ENCODE data around the gene SEL1L. TPM values are rescaled to one million over a fixed set of nuclear protein-coding genes. Genes with fewer than 3 reads are reported as not detected.

SEL1L gene
- total RNA-seq, 4 donors from 2014 or later = 46.8 to 63.9 (median 51.0) TPM

DNA sequence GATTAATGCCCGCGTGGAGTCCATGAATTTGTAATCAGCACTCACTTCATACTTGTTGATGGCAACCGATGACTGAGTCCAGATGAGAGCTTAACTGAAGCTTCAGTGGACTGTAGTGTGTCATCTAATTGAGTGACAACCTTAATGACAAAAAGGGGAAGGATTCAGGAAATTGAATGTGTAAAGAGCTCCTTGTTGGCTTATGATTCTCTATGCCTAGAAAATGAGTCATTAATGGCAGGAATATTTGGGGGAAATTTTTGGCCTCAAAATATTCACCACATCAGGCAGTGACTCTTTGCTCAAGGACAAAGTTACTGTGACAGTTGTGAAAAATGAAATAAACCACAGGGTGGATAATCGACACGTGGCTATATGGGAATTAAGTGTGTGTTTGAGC lies 78.3 kb downstream of the SEL1L start:
- ATAC-seq = no peak
- Histone ChIP-seq H3K4me1 (peaks cover 11 to 15% of the 10 kb centered on the region in 2 donors), H3K27ac (no peak overlapping the region), H3K9me3 (no peaks in the 10 kb centered on the region), H3K27me3 (no peaks in the 10 kb centered on the region), H3K36me3 (no peaks in the 10 kb centered on the region), H3K4me3 (no peak overlapping the region)
- in situ Hi-C loops (cut with MboI; ENCODE audit: low sequenced_read_pairs in 4 of 4) = loop anchor here (25.0 kb wide), 1 partner anchor 468 kb away; no protein-coding TSS in a partner anchor
- TF ChIP-seq, protein P1, sequence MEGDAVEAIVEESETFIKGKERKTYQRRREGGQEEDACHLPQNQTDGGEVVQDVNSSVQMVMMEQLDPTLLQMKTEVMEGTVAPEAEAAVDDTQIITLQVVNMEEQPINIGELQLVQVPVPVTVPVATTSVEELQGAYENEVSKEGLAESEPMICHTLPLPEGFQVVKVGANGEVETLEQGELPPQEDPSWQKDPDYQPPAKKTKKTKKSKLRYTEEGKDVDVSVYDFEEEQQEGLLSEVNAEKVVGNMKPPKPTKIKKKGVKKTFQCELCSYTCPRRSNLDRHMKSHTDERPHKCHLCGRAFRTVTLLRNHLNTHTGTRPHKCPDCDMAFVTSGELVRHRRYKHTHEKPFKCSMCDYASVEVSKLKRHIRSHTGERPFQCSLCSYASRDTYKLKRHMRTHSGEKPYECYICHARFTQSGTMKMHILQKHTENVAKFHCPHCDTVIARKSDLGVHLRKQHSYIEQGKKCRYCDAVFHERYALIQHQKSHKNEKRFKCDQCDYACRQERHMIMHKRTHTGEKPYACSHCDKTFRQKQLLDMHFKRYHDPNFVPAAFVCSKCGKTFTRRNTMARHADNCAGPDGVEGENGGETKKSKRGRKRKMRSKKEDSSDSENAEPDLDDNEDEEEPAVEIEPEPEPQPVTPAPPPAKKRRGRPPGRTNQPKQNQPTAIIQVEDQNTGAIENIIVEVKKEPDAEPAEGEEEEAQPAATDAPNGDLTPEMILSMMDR (IDR thresholded peaks at IDR 0.05 in 4 of 5, conservative IDR thresholded peaks at IDR 0.05 in 1 of 5) = no peak
- TF ChIP-seq POLR2A (IDR thresholded peaks at IDR 0.05) = no peak
- intact Hi-C loops (cut with DNase I; ENCODE audit: low total_unique reads) = no loop called here
- no peak for DNase-seq

DNA sequence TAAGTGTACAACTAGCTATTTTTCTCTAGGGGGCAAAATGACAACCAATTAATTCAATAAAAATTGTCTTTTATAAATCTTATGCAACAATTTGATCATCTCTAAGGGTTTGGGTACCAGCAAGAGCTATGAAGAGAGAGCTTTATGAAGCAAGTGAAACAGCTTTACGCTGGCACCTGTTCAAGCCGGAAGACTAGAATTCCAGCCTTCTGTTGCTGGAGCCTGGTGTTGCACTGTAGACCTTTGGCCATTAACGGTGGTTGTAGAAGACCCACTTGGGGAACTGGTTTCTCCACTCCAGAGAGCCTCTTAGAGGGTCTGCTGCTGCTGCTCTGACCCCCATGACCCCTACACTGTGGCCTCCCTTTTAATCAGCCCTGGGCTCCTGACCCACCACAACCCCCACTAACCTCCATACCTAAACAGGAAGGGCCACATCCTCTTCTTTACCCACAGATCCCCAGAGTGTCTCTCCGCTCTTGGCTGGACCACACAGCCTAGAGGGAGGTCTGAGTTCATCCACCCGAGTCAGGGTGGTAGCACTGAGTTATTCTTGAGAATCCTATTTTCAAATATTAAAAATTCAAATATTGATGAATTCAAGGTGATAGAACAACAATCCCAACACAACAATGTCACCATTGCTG lies 79.0 kb downstream of the SEL1L start:
- Histone ChIP-seq H3K27me3 (no peaks in the 10 kb centered on the region), H3K4me1 (peaks cover 17 to 22% of the 10 kb centered on the region in 2 donors), H3K27ac (no peak overlapping the region), H3K36me3 (no peaks in the 10 kb centered on the region), H3K9me3 (no peaks in the 10 kb centered on the region), H3K4me3 (no peak overlapping the region)
- DNase-seq = no peak
- TF ChIP-seq, protein P1 (IDR thresholded peaks at IDR 0.05 in 4 of 5, conservative IDR thresholded peaks at IDR 0.05 in 1 of 5) = no peak
- TF ChIP-seq POLR2A (IDR thresholded peaks at IDR 0.05) = no peak
- no peak for ATAC-seq
- in situ Hi-C loops (cut with MboI; ENCODE audit: low sequenced_read_pairs in 4 of 4) (loop anchor here (5.0 to 25.0 kb wide), 2 partner anchors 182 to 467 kb away; no protein-coding TSS in a partner anchor), intact Hi-C loops (cut with DNase I; ENCODE audit: low total_unique reads) (loop anchor here (5.0 kb wide), 1 partner anchor 232 kb away; the partner anchor contains the start of gene GTF2A1)

DNA sequence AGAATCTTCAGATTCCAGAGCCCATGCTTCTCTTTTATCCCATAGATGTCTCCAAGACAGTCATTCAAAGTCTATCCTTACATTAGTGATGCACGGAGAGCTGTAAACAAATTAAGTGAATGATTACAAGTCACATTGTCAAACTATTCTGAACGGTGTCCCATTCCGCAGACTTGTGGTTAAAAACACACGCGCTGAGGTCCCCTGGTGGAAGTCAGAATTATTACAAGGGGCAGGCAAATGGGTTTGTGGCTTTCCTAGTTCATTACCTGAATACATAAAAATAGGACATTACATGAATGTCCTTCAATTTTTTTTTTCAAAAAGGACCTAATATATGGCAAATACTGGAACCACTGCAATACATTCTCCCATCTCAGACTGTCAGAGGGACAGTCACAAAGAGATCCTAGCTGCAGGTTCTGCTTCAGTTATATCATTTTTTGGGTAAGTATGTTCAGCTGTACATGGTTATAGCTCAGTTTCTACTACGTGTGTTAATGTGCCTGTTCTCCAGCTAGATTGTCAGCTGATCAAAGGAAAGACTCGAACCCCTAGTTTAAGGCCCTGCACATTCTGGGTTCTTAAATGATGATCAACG lies 80.4 kb downstream of the SEL1L start:
- Histone ChIP-seq H3K9me3 (no peaks in the 10 kb centered on the region), H3K4me3 (no peak overlapping the region), H3K27me3 (no peaks in the 10 kb centered on the region), H3K4me1 (peaks cover 27 to 37% of the 10 kb centered on the region in 2 donors), H3K27ac (peak overlapping the region; percentile 17 to 89 (median 84)), H3K36me3 (no peaks in the 10 kb centered on the region)
- TF ChIP-seq POLR2A (IDR thresholded peaks at IDR 0.05) = no peak
- TF ChIP-seq, protein P1 (IDR thresholded peaks at IDR 0.05 in 4 of 5, conservative IDR thresholded peaks at IDR 0.05 in 1 of 5) = peak; percentile 86 to 96 (median 90)
- ATAC-seq = peak; percentile 38 to 50
- in situ Hi-C loops (cut with MboI; ENCODE audit: low sequenced_read_pairs in 4 of 4) = loop anchor here (5.0 to 25.0 kb wide), 2 partner anchors 181 to 466 kb away; no protein-coding TSS in a partner anchor
- peak; percentile 36 to 39 for DNase-seq
- intact Hi-C loops (cut with DNase I; ENCODE audit: low total_unique reads) = loop anchor here (1.0 to 5.0 kb wide), 2 partner anchors 184 to 231 kb away; partner anchors contain the start of gene GTF2A1

DNA sequence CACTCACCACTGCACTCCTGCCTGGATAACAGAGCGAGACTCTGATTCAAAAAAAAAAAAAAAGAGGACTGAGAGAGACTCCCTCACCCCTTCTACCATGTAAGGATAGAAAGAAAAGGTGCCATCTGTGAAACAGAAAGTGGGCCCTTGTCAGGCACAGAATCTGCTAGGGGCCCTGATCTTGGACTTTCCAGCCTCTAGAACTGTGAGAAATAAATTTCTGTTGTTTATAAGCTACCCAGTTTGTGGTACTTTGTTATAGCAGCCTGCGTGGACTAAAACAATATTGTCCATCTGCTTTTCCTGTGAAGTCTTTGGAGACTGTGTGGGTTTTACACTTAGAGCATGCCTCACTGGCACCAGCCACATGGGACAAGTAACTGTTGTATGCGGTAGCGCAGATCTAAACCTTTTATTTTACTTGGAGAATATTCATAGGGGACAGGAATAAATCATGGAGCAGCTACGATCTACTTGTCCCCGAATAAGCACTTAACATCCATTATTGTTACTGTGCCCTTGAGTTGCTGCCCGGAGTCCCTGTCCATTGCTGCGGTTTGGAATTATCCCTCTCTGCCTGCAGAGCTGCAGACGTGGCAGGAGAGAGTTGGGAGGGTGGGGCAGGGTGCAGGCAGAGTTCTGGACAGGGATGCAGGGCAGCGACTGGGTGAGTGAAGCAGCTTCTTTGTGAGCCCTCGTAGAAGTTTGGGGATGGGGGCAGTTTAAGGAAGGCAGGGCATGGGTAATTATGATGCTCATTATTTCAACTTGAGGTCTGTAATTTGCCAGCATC lies 81.1 kb downstream of the SEL1L start:
- no peaks in the 10 kb centered on the region for H3K36me3 ChIP-seq
- peaks cover 33 to 44% of the 10 kb centered on the region in 2 donors for H3K4me1 ChIP-seq
- ATAC-seq (no peak), DNase-seq (no peak)
- H3K9me3 ChIP-seq = no peaks in the 10 kb centered on the region
- intact Hi-C loops (cut with DNase I; ENCODE audit: low total_unique reads) = loop anchor here (1.0 to 5.0 kb wide), 2 partner anchors 183 to 230 kb away; partner anchors contain the start of gene GTF2A1
- TF ChIP-seq, protein P1 (IDR thresholded peaks at IDR 0.05 in 4 of 5, conservative IDR thresholded peaks at IDR 0.05 in 1 of 5) = no peak
- TF ChIP-seq POLR2A (IDR thresholded peaks at IDR 0.05) = no peak
- peak overlapping the region; percentile 17 to 89 (median 84) for H3K27ac ChIP-seq
- in situ Hi-C loops (cut with MboI; ENCODE audit: low sequenced_read_pairs in 4 of 4) = loop anchor here (5.0 to 25.0 kb wide), 2 partner anchors 180 to 465 kb away; no protein-coding TSS in a partner anchor
- H3K27me3 ChIP-seq = no peaks in the 10 kb centered on the region
- no peak overlapping the region for H3K4me3 ChIP-seq

Measured in gastrocnemius medialis (tissue), 4 donors.